GM12864 (cell line): ENCODE measurements around the gene LRRC34.

Source experiments
- DNase-seq: peaks from one replicate; pipeline ENCODE4 v3.0.0-alpha.2; 2011; ENCODE audit warnings: low read depth
- H3K4me3 ChIP-seq: 2 replicates; pipeline ENCODE4 v1.5.1; 2011; ENCODE audit warnings: mild to moderate bottlenecking, low read depth, low read length, control low read depth
- TF ChIP-seq, protein P1 (sequence below): IDR thresholded peaks from 2 replicates; pipeline ENCODE4 v1.5.1; 2011; ENCODE audit warnings: low read depth, mild to moderate bottlenecking, moderate library complexity, low read length, control low read depth, inconsistent platforms; ENCODE audit errors: missing control alignments

Gene LRRC34

DNA sequence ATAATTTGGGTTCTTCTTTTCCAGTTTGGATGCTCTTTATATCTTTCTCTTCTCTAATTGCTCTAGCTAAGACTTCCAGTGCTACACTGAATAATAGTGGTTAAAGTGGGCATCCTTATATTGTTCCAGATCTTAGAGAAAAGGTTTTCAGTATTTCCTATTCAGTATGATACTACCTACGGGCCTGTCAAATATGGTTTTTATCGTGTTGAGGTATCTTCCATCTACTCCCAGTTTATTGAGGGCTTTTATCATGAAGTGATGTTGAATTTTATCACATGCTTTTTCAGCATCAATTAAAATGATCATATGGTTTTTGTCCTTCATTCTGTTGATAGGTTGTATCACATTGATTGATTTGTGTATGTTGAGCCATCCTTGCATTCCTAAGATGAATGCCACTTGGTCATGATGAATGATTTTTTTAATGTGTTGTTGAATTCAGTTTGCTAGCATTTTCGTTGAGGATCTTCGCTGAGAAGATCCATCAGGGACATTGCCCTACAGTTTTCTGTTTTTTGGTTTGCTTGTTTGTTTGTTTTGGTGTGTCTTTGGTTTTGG, 3.0 kb upstream of the LRRC34 start:
- no peak for DNase-seq
- TF ChIP-seq, protein P1, sequence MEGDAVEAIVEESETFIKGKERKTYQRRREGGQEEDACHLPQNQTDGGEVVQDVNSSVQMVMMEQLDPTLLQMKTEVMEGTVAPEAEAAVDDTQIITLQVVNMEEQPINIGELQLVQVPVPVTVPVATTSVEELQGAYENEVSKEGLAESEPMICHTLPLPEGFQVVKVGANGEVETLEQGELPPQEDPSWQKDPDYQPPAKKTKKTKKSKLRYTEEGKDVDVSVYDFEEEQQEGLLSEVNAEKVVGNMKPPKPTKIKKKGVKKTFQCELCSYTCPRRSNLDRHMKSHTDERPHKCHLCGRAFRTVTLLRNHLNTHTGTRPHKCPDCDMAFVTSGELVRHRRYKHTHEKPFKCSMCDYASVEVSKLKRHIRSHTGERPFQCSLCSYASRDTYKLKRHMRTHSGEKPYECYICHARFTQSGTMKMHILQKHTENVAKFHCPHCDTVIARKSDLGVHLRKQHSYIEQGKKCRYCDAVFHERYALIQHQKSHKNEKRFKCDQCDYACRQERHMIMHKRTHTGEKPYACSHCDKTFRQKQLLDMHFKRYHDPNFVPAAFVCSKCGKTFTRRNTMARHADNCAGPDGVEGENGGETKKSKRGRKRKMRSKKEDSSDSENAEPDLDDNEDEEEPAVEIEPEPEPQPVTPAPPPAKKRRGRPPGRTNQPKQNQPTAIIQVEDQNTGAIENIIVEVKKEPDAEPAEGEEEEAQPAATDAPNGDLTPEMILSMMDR: no peak
- no peak overlapping the region for H3K4me3 ChIP-seq

- H3K4me3 ChIP-seq: peak overlapping the region; percentile 83
- TF ChIP-seq, protein P1: peak; percentile 76
- peak; percentile 95 for DNase-seq
Measured at GRCh38 chr3:169813757-169814517, 1.2 kb upstream of the LRRC34 start.

DNA sequence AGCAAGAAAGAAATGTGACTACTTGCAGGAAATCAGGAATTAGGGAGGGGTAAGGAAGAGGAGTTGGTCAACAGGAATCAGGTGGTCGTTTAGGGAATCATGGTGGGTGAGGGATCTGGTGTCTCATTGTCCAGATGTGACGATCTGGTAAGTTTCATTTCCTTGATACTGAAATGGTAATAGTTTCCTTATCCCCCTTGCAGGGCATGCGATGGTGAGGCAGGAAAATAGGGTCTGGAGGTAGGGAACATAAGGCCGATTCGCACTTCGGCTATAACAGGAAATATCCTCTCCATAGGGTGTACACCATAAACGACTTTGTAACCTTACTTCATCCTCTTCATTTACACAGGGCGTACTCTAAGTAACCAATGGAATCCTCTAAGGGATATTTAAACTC, 574 bp upstream of the LRRC34 start:
- H3K4me3 ChIP-seq: peak overlapping the region; percentile 83
- DNase-seq: no peak
- TF ChIP-seq, protein P1: no peak

DNA sequence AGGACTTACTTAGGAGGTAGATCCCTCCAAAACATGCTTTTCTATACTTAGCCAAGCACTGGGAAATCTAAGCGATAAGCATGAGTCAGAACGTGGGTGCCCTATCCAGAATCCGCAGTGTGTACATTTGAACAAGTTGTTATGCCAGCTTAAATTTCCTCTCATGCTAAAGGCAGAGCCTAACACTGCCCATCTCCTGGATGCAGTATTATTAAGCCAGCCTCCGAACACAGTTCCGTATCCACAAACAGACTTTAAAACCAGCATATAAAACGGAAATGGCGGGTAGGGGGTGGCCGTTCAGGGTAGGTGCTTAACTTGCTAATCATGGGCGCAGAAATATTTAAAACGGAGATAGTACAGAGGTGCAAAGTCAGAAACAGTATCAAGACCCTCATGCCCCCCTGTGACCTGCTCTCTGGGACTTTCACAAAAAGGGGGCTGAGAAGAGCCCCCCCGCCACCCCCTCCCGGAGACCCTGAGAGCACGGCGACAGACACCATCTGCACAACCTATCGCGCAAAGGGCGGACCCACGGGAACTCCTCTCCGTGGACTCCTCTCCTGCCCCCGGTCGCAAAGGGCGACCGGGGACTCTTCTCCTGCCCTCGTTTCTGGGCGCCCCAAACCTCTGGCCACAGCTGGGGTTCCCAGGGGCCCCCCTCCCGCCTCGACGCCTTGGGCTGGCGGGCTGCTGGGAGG, 923 bp downstream of the LRRC34 start:
- H3K4me3 ChIP-seq: peak overlapping the region; percentile 83
- DNase-seq: no peak
- TF ChIP-seq, protein P1: no peak

DNA sequence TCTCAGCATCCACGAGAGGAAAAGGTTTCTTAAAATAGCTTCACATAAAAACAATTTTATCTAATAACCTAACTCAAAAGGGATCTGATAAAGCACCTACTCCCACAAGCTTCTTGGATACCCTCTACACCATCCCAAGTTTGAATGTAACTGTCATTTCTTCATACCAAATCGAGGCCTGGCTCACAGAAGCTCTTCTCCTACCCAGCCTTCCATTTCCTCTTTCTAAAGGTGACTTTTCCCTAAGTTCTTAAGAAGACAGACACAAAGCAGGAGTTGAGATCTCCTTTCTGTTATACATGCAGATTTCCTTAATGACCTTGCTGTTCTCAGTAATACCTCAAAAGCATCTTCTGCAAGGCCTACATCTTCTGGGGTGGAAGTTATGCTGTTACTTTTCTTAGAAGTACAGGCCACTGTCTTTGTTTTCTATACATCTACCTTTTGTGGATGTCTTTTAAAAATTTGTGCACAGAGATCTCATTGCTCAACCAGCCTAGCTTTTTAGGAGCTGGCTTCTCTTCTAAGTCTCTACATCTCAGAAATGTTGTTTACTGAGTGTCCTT, 3.4 kb downstream of the LRRC34 start:
- no peak overlapping the region for H3K4me3 ChIP-seq
- no peak for DNase-seq
- TF ChIP-seq, protein P1: no peak

- TF ChIP-seq, protein P1: no peak
Measured at GRCh38 chr3:169804681-169805080, 8.0 kb downstream of the LRRC34 start.

More at GRCh38 chr3:169804681-169805080, 8.0 kb downstream of the LRRC34 start:
- DNase-seq: no peak
- H3K4me3 ChIP-seq: no peak overlapping the region
